Astrocyte (in vitro differentiated cells and primary cell): ENCODE data around the gene CD320. TPM values are rescaled to one million over a fixed set of nuclear protein-coding genes. Genes with fewer than 3 reads are reported as not detected.

Source experiments
- DNase-seq: peaks from one replicate; pipeline ENCODE4 v3.0.0-alpha.2; 2010; ENCODE audit warnings: low read depth
- FAIRE-seq: peaks from 2 replicates; lab custom pipeline; 2011; peaks lifted over from hg19 to GRCh38; lab: Jason Lieb, UNC
- H2AFZ ChIP-seq: 2 replicates; pipeline ENCODE4 v1.6.0; 2012; ENCODE audit warnings: low read depth, low read length, inconsistent platforms
- H3K27ac ChIP-seq: 2 replicates; pipeline ENCODE4 v1.5.1; 2011; ENCODE audit warnings: low read depth, low read length, inconsistent platforms
- H3K27me3 ChIP-seq: 2 replicates; pipeline ENCODE4 v1.6.0; 2011; ENCODE audit warnings: low read length, inconsistent platforms; ENCODE audit not compliant: insufficient read depth
- H3K36me3 ChIP-seq: 2 replicates; pipeline ENCODE4 v1.5.1; 2011; ENCODE audit warnings: low read length, inconsistent platforms; ENCODE audit not compliant: insufficient read depth
- H3K4me1 ChIP-seq: 2 replicates; pipeline ENCODE4 v1.5.1; 2011; ENCODE audit warnings: low read length, inconsistent platforms; ENCODE audit not compliant: insufficient read depth
- H3K4me2 ChIP-seq: 2 replicates; pipeline ENCODE4 v1.6.0; 2012; ENCODE audit warnings: low read length, inconsistent platforms
- H3K4me3 ChIP-seq: 2 replicates; pipeline ENCODE4 v1.5.1; 2011; ENCODE audit warnings: low read depth, mild to moderate bottlenecking, low read length, inconsistent platforms; ENCODE audit not compliant: insufficient read depth
- H3K79me2 ChIP-seq: 2 replicates; pipeline ENCODE4 v1.6.0; 2012; ENCODE audit warnings: mild to moderate bottlenecking, low read length, inconsistent platforms; ENCODE audit not compliant: insufficient read depth
- H3K9ac ChIP-seq: 2 replicates; pipeline ENCODE4 v1.6.0; 2012; ENCODE audit warnings: mild to moderate bottlenecking, low read length, inconsistent platforms
- H3K9me3 ChIP-seq: 2 replicates; pipeline ENCODE4 v1.5.1; 2012; ENCODE audit warnings: low read depth, mild to moderate bottlenecking, low read length, inconsistent platforms; ENCODE audit not compliant: insufficient read depth
- H4K20me1 ChIP-seq: 2 replicates; pipeline ENCODE4 v1.6.0; 2012; ENCODE audit warnings: low read length, inconsistent platforms; ENCODE audit not compliant: insufficient read depth
- H3K27ac Mint-ChIP-seq: one replicate; pipeline ENCODE4 v1.8.0; 2021; ENCODE audit warnings: mild to moderate bottlenecking, mixed read lengths; ENCODE audit not compliant: unreplicated experiment
- H3K27me3 Mint-ChIP-seq: one replicate; pipeline ENCODE4 v1.8.0; 2021; ENCODE audit warnings: low read depth, mixed read lengths; ENCODE audit not compliant: unreplicated experiment
- H3K36me3 Mint-ChIP-seq: one replicate; pipeline ENCODE4 v1.8.0; 2021; ENCODE audit warnings: low read depth, mixed read lengths; ENCODE audit not compliant: unreplicated experiment
- H3K4me1 Mint-ChIP-seq: one replicate; pipeline ENCODE4 v1.8.0; 2021; ENCODE audit warnings: low read depth, mixed read lengths; ENCODE audit not compliant: unreplicated experiment
- H3K4me3 Mint-ChIP-seq: one replicate; pipeline ENCODE4 v1.8.0; 2021; ENCODE audit warnings: mild to moderate bottlenecking, moderate library complexity, mixed read lengths; ENCODE audit not compliant: unreplicated experiment
- H3K9me3 Mint-ChIP-seq: one replicate; pipeline ENCODE4 v1.8.0; 2021; ENCODE audit warnings: mild to moderate bottlenecking, mixed read lengths; ENCODE audit not compliant: unreplicated experiment
- EZH2 ChIP-seq: IDR thresholded peaks from 2 replicates; pipeline ENCODE4 v1.6.1; 2012; ENCODE audit warnings: mild to moderate bottlenecking, low read length, inconsistent platforms; ENCODE audit not compliant: insufficient read depth
- total RNA-seq: library from RNA; stranded (reverse); gene quantifications from 2 replicates; pipeline ENCODE4 v1.2.1, GENCODE V29; 2021
- TF ChIP-seq, protein P1 (sequence below): IDR thresholded peaks from 2 replicates; pipeline ENCODE4 v1.5.1; 2011; ENCODE audit warnings: low read depth, mild to moderate bottlenecking, inconsistent platforms, low read length, moderate library complexity; ENCODE audit not compliant: insufficient read depth

CD320 gene
- total RNA-seq, 1 donor from 2014 or later: 42.2 TPM

DNA sequence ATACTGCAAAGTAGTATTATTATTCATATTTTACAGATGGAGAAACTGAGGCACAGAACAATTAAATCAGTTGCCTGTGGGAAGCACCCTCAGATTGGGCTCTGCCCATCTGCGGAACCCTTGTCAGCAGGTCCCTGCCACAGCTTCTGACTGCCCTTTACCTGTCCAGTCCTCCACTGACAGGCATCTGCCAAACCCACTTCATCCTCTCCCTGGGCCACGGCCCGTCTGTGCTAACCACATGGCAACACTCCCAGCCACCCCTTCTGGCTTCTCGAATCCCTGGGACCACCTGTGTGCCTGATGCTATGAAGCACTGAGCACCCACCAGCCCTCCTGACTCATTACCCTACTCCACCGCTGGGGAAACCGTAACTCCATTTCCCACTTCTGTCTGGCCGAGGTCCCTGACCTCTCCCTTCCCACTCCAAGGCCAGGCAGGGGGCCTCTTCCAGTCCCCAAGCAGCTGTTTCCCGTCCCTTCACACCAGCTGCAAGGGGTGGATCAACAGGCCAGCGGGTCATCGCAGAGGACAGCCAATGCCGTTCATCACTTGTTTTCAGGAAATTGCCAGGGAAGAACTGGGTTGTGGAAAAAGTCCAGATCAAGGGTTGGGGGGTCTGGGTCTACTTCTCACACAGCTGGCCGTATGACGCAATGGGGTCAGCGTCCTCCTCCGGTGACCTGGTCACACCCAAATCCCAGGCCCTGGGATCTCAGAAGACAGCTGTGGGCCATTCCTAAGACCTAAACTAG, 32.4 kb upstream of the CD320 start:
- peaks cover 3% of the 10 kb centered on the region for H3K36me3 Mint-ChIP-seq
- H3K4me3 Mint-ChIP-seq: no peak overlapping the region

DNA sequence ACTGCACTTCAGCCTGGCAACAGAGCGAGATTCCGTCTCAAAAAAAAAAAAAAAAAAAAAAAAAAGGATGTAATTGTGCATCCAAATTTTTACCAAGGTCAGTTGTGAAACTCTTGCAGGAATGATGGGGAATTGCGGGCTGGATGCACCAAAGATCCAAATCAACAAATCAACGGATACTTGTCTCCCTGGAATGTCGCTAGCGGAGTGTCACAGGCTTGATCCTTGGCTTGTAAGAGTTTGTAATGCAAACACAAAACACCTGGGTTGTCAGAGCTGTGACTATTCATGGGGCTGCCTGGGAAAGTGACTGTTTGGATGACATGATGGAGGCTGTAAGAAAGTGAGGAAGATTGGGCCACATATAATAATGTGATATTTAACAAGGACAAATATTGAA, 30.7 kb upstream of the CD320 start:
- no peak for FAIRE-seq
- H3K27me3 ChIP-seq: peaks cover 28% of the 10 kb centered on the region

More for the DNA sequence above, 32.4 kb upstream of the CD320 start:
- H3K27ac Mint-ChIP-seq: no peak overlapping the region
- Histone ChIP-seq H3K9me3 (no peaks in the 10 kb centered on the region), H3K27me3 (peaks cover 18% of the 10 kb centered on the region), H3K36me3 (no peaks in the 10 kb centered on the region), H3K4me1 (peaks cover 3% of the 10 kb centered on the region), H3K4me2 (no peak overlapping the region), H3K4me3 (no peak overlapping the region), H2AFZ (no peak overlapping the region), H4K20me1 (no peaks in the 10 kb centered on the region), H3K9ac (no peak overlapping the region), H3K27ac (no peak overlapping the region), H3K79me2 (no peaks in the 10 kb centered on the region)
- DNase-seq: no peak
- TF ChIP-seq, protein P1, sequence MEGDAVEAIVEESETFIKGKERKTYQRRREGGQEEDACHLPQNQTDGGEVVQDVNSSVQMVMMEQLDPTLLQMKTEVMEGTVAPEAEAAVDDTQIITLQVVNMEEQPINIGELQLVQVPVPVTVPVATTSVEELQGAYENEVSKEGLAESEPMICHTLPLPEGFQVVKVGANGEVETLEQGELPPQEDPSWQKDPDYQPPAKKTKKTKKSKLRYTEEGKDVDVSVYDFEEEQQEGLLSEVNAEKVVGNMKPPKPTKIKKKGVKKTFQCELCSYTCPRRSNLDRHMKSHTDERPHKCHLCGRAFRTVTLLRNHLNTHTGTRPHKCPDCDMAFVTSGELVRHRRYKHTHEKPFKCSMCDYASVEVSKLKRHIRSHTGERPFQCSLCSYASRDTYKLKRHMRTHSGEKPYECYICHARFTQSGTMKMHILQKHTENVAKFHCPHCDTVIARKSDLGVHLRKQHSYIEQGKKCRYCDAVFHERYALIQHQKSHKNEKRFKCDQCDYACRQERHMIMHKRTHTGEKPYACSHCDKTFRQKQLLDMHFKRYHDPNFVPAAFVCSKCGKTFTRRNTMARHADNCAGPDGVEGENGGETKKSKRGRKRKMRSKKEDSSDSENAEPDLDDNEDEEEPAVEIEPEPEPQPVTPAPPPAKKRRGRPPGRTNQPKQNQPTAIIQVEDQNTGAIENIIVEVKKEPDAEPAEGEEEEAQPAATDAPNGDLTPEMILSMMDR: no peak
- no peak for TF ChIP-seq EZH2
- no peaks in the 10 kb centered on the region for H3K4me1 Mint-ChIP-seq
- H3K9me3 Mint-ChIP-seq: no peaks in the 10 kb centered on the region
- peaks cover 44% of the 10 kb centered on the region for H3K27me3 Mint-ChIP-seq
- FAIRE-seq: no peak

More for the DNA sequence above, 30.7 kb upstream of the CD320 start:
- Histone ChIP-seq H3K36me3 (no peaks in the 10 kb centered on the region), H4K20me1 (peaks cover 3% of the 10 kb centered on the region), H3K4me2 (no peak overlapping the region), H3K9me3 (no peaks in the 10 kb centered on the region), H3K4me3 (no peak overlapping the region), H2AFZ (no peak overlapping the region), H3K4me1 (peaks cover 3% of the 10 kb centered on the region), H3K27ac (no peak overlapping the region), H3K9ac (no peak overlapping the region), H3K79me2 (no peaks in the 10 kb centered on the region)
- no peak overlapping the region for H3K27ac Mint-ChIP-seq
- TF ChIP-seq EZH2: no peak
- TF ChIP-seq, protein P1: no peak
- no peaks in the 10 kb centered on the region for H3K4me1 Mint-ChIP-seq
- H3K36me3 Mint-ChIP-seq: peaks cover 3% of the 10 kb centered on the region
- peaks cover 48% of the 10 kb centered on the region for H3K27me3 Mint-ChIP-seq
- H3K9me3 Mint-ChIP-seq: no peaks in the 10 kb centered on the region
- H3K4me3 Mint-ChIP-seq: no peak overlapping the region
- DNase-seq: no peak
